Left renal cortex interstitium (tissue), 4 donors: ENCODE data around the gene WDR12. TPM values are rescaled to one million over a fixed set of nuclear protein-coding genes. Genes with fewer than 3 reads are reported as not detected.

Experiments used
- polyA plus RNA-seq, 4 donors: library from polyadenylated mRNA; unstranded; fragments of 120-200 nt; gene quantifications; one replicate each; pipeline ENCODE4 v1.2.1, GENCODE V29; 2013; ENCODE audit not compliant: insufficient read length in 4 of 4

WDR12 gene
- polyA plus RNA-seq, 4 donors, result 92.9 to 136 (median 113) TPM

Other genes starting within 250 kb of the WDR12 start
- 10 to 100 TPM; 12.7 to 24.1 (median 17.8) TPM for gene ICA1L, start 39.9 kb downstream of the WDR12 start, polyA plus RNA-seq
- 10 to 100 TPM; 11.2 to 23.3 (median 18.1) TPM for gene CARF, start 602 bp upstream of the WDR12 start, polyA plus RNA-seq
- 10 to 100 TPM in 3 of 4 donors, 1 to 10 TPM in 1; 7.8 to 18.0 (median 14.6) TPM for gene NBEAL1, start 103.2 kb upstream of the WDR12 start, polyA plus RNA-seq